ENCODE measurements around the gene UCK2. TPM values are rescaled to one million over a fixed set of nuclear protein-coding genes. Genes with fewer than 3 reads are reported as not detected.

UCK2 gene
- total RNA-seq, 1 donor from 2014 or later = 49.8 TPM

DNA sequence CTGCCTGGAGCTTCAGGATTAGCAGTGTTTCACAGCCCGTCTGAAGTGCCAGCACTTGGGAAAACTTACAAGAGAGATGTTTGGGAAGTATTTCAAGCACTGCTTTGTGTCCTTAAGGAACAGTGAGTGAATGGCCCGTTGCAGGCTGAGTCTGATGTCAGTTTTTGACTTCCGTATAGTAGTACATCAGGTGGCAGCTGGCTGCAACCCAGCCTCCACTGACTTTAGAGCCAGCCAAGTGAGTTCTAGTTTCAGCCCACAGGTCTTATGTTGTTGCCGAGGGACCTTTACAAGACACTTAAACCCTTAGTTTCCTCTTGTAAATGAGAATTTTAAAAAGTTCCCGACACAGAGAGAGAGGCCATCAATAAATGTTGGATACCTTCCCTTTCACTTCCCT, 35.0 kb downstream of the UCK2 start:
- peaks cover 47% of the 10 kb centered on the region for H3K4me1 Mint-ChIP-seq (ENCODE audit: unreplicated experiment)
- no peak overlapping the region for H3K4me3 Mint-ChIP-seq (ENCODE audit: unreplicated experiment)
- DNase-seq (ENCODE audit: extremely low spot score, unreplicated experiment) = no peak
- H3K27me3 Mint-ChIP-seq (ENCODE audit: unreplicated experiment) = no peaks in the 10 kb centered on the region
- H3K36me3 Mint-ChIP-seq (ENCODE audit: unreplicated experiment) = peaks cover 2% of the 10 kb centered on the region
- H3K27ac Mint-ChIP-seq (ENCODE audit: unreplicated experiment) = peak overlapping the region; percentile 53
- no peaks in the 10 kb centered on the region for H3K9me3 Mint-ChIP-seq (ENCODE audit: unreplicated experiment)
- TF ChIP-seq, protein P1, sequence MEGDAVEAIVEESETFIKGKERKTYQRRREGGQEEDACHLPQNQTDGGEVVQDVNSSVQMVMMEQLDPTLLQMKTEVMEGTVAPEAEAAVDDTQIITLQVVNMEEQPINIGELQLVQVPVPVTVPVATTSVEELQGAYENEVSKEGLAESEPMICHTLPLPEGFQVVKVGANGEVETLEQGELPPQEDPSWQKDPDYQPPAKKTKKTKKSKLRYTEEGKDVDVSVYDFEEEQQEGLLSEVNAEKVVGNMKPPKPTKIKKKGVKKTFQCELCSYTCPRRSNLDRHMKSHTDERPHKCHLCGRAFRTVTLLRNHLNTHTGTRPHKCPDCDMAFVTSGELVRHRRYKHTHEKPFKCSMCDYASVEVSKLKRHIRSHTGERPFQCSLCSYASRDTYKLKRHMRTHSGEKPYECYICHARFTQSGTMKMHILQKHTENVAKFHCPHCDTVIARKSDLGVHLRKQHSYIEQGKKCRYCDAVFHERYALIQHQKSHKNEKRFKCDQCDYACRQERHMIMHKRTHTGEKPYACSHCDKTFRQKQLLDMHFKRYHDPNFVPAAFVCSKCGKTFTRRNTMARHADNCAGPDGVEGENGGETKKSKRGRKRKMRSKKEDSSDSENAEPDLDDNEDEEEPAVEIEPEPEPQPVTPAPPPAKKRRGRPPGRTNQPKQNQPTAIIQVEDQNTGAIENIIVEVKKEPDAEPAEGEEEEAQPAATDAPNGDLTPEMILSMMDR (IDR thresholded peaks at IDR 0.05) = no peak

GRCh38 chr1:165863346-165863745, 35.9 kb downstream of the UCK2 start:
- TF ChIP-seq, protein P1 (IDR thresholded peaks at IDR 0.05) = no peak
- Mint-ChIP-seq H3K36me3 (ENCODE audit: unreplicated experiment) (peaks cover 2% of the 10 kb centered on the region), H3K4me1 (ENCODE audit: unreplicated experiment) (peaks cover 38% of the 10 kb centered on the region), H3K4me3 (ENCODE audit: unreplicated experiment) (peak overlapping the region; percentile 3), H3K27ac (ENCODE audit: unreplicated experiment) (peak overlapping the region; percentile 53), H3K9me3 (ENCODE audit: unreplicated experiment) (no peaks in the 10 kb centered on the region), H3K27me3 (ENCODE audit: unreplicated experiment) (no peaks in the 10 kb centered on the region)
- DNase-seq (ENCODE audit: extremely low spot score, unreplicated experiment) = no peak

DNA sequence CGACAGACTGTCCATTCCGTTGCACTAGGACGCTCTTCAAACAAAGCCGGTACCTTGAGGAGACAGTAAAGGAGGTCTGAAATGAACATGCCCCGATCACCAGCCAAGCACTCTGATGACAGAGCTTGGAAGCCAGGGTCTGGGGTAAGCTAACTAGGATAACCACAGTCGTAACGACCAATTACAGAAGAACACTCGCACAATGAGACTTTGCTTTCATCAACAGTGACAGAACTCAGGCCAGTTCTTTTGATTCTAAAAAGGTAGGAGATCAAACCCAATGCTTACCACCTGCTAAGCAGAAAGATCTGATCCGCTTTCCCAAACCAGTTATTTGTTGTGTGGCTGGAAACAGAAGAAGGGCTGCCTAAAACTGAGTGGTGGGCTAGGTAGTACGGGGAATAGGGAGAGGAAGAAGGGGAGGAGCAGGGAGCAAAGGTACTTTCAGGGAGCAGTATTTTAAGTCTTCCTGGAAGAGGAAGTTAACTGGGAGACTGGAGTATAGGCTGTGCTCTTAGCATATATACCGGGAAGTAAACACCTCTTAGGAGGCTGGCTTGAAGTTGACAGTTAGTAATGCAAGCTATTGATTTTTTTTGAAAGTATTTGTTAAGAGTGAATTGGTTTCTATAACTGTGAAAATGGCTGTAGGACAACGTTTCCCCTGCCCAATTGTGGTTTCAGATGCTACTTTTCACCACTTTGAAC, 38.4 kb downstream of the UCK2 start:
- no peak overlapping the region for H3K27ac Mint-ChIP-seq (ENCODE audit: unreplicated experiment)
- DNase-seq (ENCODE audit: extremely low spot score, unreplicated experiment) = no peak
- H3K36me3 Mint-ChIP-seq (ENCODE audit: unreplicated experiment) = peaks cover 2% of the 10 kb centered on the region
- no peaks in the 10 kb centered on the region for H3K27me3 Mint-ChIP-seq (ENCODE audit: unreplicated experiment)
- TF ChIP-seq, protein P1 (IDR thresholded peaks at IDR 0.05) = no peak
- H3K4me1 Mint-ChIP-seq (ENCODE audit: unreplicated experiment) = peaks cover 37% of the 10 kb centered on the region
- no peak overlapping the region for H3K4me3 Mint-ChIP-seq (ENCODE audit: unreplicated experiment)
- no peaks in the 10 kb centered on the region for H3K9me3 Mint-ChIP-seq (ENCODE audit: unreplicated experiment)

- Mint-ChIP-seq H3K27ac (ENCODE audit: unreplicated experiment) (peak overlapping the region; percentile 36), H3K36me3 (ENCODE audit: unreplicated experiment) (peaks cover 4% of the 10 kb centered on the region), H3K27me3 (ENCODE audit: unreplicated experiment) (no peaks in the 10 kb centered on the region), H3K4me3 (ENCODE audit: unreplicated experiment) (no peak overlapping the region), H3K4me1 (ENCODE audit: unreplicated experiment) (peaks cover 25% of the 10 kb centered on the region), H3K9me3 (ENCODE audit: unreplicated experiment) (no peaks in the 10 kb centered on the region)
- TF ChIP-seq, protein P1 (IDR thresholded peaks at IDR 0.05) = peak; percentile 60
- no peak for DNase-seq (ENCODE audit: extremely low spot score, unreplicated experiment)
Observed at GRCh38 chr1:165869343-165869742, 41.9 kb downstream of the UCK2 start.

DNA sequence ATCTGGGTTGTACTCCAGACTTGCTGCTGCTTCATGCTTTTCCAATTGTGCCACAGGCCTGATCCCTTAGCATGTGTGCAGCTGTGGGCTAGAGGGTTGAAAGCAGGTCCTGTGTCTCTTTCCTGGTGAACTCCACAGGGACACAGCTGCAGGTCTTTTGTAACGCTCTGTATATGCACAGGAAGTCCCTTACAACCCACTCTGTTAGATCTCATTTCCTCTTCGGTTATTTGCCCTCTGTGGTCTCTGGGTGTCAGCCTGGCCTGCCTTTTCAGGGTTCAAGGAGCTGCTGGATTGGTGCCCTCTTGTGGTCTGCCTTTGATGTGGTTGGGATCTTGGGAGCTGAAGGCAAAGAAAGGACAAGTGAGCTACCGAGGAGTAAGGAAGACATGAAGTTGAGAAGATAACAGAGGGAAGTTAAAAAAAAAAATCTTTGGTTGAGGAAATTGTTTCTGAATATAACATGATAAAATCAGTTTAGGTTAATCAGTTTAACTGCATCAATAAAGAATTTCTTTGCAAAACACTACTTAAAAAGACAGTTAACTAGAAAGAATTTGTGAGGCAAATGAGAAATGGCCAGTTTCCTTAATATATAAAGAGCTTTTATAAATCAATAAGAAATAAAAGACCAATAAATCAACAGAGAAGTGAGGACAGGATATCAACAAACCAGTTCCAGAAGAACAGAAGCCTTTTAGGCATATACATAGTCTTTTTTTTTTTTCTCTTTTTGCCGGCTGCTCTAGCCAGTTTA, 44.1 kb downstream of the UCK2 start:
- Mint-ChIP-seq H3K9me3 (ENCODE audit: unreplicated experiment) (no peaks in the 10 kb centered on the region), H3K27me3 (ENCODE audit: unreplicated experiment) (no peaks in the 10 kb centered on the region), H3K4me1 (ENCODE audit: unreplicated experiment) (peaks cover 26% of the 10 kb centered on the region), H3K36me3 (ENCODE audit: unreplicated experiment) (peaks cover 2% of the 10 kb centered on the region), H3K4me3 (ENCODE audit: unreplicated experiment) (no peak overlapping the region), H3K27ac (ENCODE audit: unreplicated experiment) (peak overlapping the region; percentile 19)
- no peak for DNase-seq (ENCODE audit: extremely low spot score, unreplicated experiment)
- TF ChIP-seq, protein P1 (IDR thresholded peaks at IDR 0.05) = peak; percentile 40

Data from osteocyte (in vitro differentiated cells).